ENCODE measurements around the gene AGTRAP. TPM values are rescaled to one million over a fixed set of nuclear protein-coding genes. Genes with fewer than 3 reads are reported as not detected.

The AGTRAP gene
- total and polyA plus RNA-seq, 2 of the 8 experiments (the other 6 are each of a cell fraction or from before 2014, with no cell fraction given): 69.7 to 192 TPM

- Histone ChIP-seq H3K23me2 (ENCODE audit: low read depth, low read length) (peaks cover 4% of the 10 kb centered on the region; the same call in 1 of the 2 replicates), H4K91ac (replicated peaks; ENCODE audit: insufficient read length, low read length) (no peak overlapping the region), H2AK5ac (ENCODE audit: low read depth, low read length) (no peak overlapping the region), H3K18ac (ENCODE audit: extremely low read depth, low read length) (no peak overlapping the region), H3K79me2 (ENCODE audit: control insufficient read depth in 1 of 2, insufficient read depth in 2 of 2, low read length in 2 of 2) (no peaks in the 10 kb centered on the region), H3K23ac (ENCODE audit: insufficient read length) (no peak overlapping the region), H3K36me3 (ENCODE audit: control insufficient read depth in 2 of 4, insufficient read depth in 4 of 4, low read length in 3 of 4) (no peaks in the 10 kb centered on the region), H3K4me2 (ENCODE audit: insufficient read depth in 1 of 2, low read depth in 2 of 2, low read length in 2 of 2) (no peak overlapping the region), H2BK15ac (ENCODE audit: low read length) (peak overlapping the region; percentile 84; the same call in 1 of the 2 replicates), H2AFZ (ENCODE audit: low read length) (no peak overlapping the region), H2BK12ac (ENCODE audit: low read depth, low read length) (no peak overlapping the region), H3K14ac (ENCODE audit: insufficient read length) (no peak overlapping the region), H3K4me3 (ENCODE audit: extremely low read depth in 1 of 4, insufficient read depth in 2 of 4, low read depth in 3 of 4, low read length in 4 of 4) (no peak overlapping the region), H3K9ac (replicated peaks in 1 of 4; ENCODE audit: extremely low read depth in 1 of 4, low read depth in 3 of 4, low read length in 3 of 4) (peak overlapping the region in 1 of 4 experiments; percentile 28; a peak in 1 of 7 replicates), H2BK120ac (replicated peaks; ENCODE audit: low read depth, low read length) (no peak overlapping the region), H2BK20ac (ENCODE audit: low read length) (0 out of 2 replicates have a peak overlapping the region, but pooled peaks have one; percentile 3), H3K79me1 (ENCODE audit: low read depth, low read length) (no peaks in the 10 kb centered on the region), H3K4me1 (replicated peaks in 1 of 4; ENCODE audit: control insufficient read depth in 3 of 4, insufficient read depth in 4 of 4, low read length in 3 of 4) (peaks cover 4 to 35% (median 30%) of the 10 kb centered on the region in 4 experiments), H3K27ac (ENCODE audit: low read depth, low read length) (no peak overlapping the region), H2BK5ac (ENCODE audit: low read depth, low read length) (peak overlapping the region; percentile 52), H4K5ac (ENCODE audit: insufficient read length, low read depth, low read length) (no peak overlapping the region), H3K4ac (replicated peaks; ENCODE audit: insufficient read length, low read depth, low read length) (no peak overlapping the region), H3K9me3 (ENCODE audit: insufficient read depth in 2 of 2, low read depth in 1 of 2, low read length in 1 of 2) (no peaks in the 10 kb centered on the region), H3K56ac (replicated peaks; ENCODE audit: insufficient read length, low read depth, low read length) (no peak overlapping the region), H4K20me1 (replicated peaks in 1 of 2; ENCODE audit: control insufficient read depth in 1 of 2, insufficient read depth in 2 of 2, low read length in 2 of 2) (peaks cover 0 to 1% of the 10 kb centered on the region in 2 experiments), H4K8ac (ENCODE audit: extremely low read depth, insufficient read depth, low read length) (no peak overlapping the region), H3K27me3 (replicated peaks in 1 of 4; ENCODE audit: control insufficient read depth in 3 of 4, extremely low read depth in 1 of 4, insufficient read depth in 3 of 4, low read length in 3 of 4) (no peaks in the 10 kb centered on the region)
- ChIA-PET CTCF (ENCODE audit: partially characterized antibody) (interaction anchor here (0.8 to 4.2 kb wide), 8 partner anchors 12 to 77 kb away, joined by 3 to 13 read pairs (median 6); partner anchors contain the start of genes C1orf167 and FBXO6), POLR2A (ENCODE audit: partially characterized antibody) (interaction anchor here (0.8 to 2.3 kb wide), 6 partner anchors 9 to 62 kb away, joined by 3 to 13 read pairs (median 4); partner anchors contain the start of gene AGTRAP)
- FAIRE-seq (no peak), DNase-seq (ENCODE audit: low read depth in 1 of 2, low spot score in 2 of 2) (no peak)
- WGBS, 2 experiments (ENCODE audit: extremely low coverage in 1 of 2, insufficient coverage in 1 of 2, insufficient read length in 1 of 2, insufficient replicate concordance in 2 of 2, low coverage in 1 of 2, low lambda C conversion rate in 2 of 2, missing lambda C conversion rate in 1 of 2): 92% methylated on average over 4 of the region's 4 CpGs; no CpG with 5 or more reads in 1 of the 2 experiments
- no peak for TF ChIP-seq SP4 (IDR thresholded peaks at IDR 0.05; ENCODE audit: low read length)
- TF ChIP-seq CTCF (IDR thresholded peaks at IDR 0.05; ENCODE audit: control extremely low read depth in 1 of 3, insufficient read depth in 1 of 3, low read depth in 1 of 3, low read length in 3 of 3): no peak
- TF ChIP-seq POLR2AphosphoS5 (IDR thresholded peaks at IDR 0.05; ENCODE audit: low read depth, low read length): no peak
- TF ChIP-seq BRCA1 (IDR thresholded peaks at IDR 0.05; ENCODE audit: low read depth, low read length): no peak
- TF ChIP-seq NANOG (IDR thresholded peaks at IDR 0.05; ENCODE audit: insufficient read depth, low read depth, low read length, poor library complexity, severe bottlenecking): no peak
- no peak for TF ChIP-seq CREB1 (IDR thresholded peaks at IDR 0.05)
- no peak for TF ChIP-seq SIX5 (IDR thresholded peaks at IDR 0.05; ENCODE audit: low read depth, low read length)
- no peak for TF ChIP-seq RXRA (IDR thresholded peaks at IDR 0.05; ENCODE audit: insufficient read depth, low read depth, low read length)
- TF ChIP-seq CHD1 (IDR thresholded peaks at IDR 0.05; ENCODE audit: low read depth, low read length): no peak
- TF ChIP-seq TCF12 (IDR thresholded peaks at IDR 0.05; ENCODE audit: low read depth, low read length): no peak
- TF ChIP-seq FOSL1 (IDR thresholded peaks at IDR 0.05; ENCODE audit: insufficient read depth, low read depth, low read length): no peak
- TF ChIP-seq EP300 (IDR thresholded peaks at IDR 0.05; ENCODE audit: borderline replicate concordance in 1 of 2, low read depth in 2 of 2, low read length in 2 of 2): no peak
Measured at GRCh38 chr1:11727119-11727518, 8.8 kb upstream of the AGTRAP start.

All from H1 (cell line).